T-cell (primary cell): ENCODE data around the gene ZNF556. TPM values are rescaled to one million over a fixed set of nuclear protein-coding genes. Genes with fewer than 3 reads are reported as not detected.

Experiments used
- ATAC-seq, 4 experiments: fragments of 200-7000 bp in 3 of 4; fragments of 150-1000 bp in 1 of 4; cut with Tn5 transposase; replicated peaks in 1 of 4; 1 replicate in 3 of 4; 2 replicates in 1 of 4; pipeline ENCODE4 v1.10.0; 2021; ENCODE audit warnings: moderate library complexity in 3 of 4, mild to moderate bottlenecking in 2 of 4, moderate number of reproducible peaks in 1 of 4
- CTCF ChIA-PET, 2 donors: fragments of 300-600 bp; sonication (Branson Sonifier 250); formaldehyde crosslinking; loops; one replicate each; lab custom pipeline; 2022; ENCODE audit warnings: antibody characterized with exemption in 2 of 2; lab: Charles Lee
- POLR2A ChIA-PET, 2 donors: fragments of 300-600 bp; sonication (Branson Sonifier 250); formaldehyde crosslinking; loops; one replicate each; lab custom pipeline; 2022; ENCODE audit warnings: antibody characterized with exemption in 2 of 2; lab: Charles Lee
- DNase-seq, 35 experiments: peaks; one replicate each; pipeline versions ENCODE4 v3.0.0 to v3.0.0-alpha.2; 2013 to 2023
- H3K27ac ChIP-seq: one replicate; pipeline ENCODE4 v1.5.1; 2013; ENCODE audit warnings: low read length
- H3K27me3 ChIP-seq, 2 experiments: replicated peaks in 1 of 2; 1 replicate in 1 of 2; 2 replicates in 1 of 2; pipeline versions ENCODE4 v1.6.1 to v1.7.0; 2013; ENCODE audit warnings: low read length in 1 of 2, mixed read lengths in 1 of 2; ENCODE audit not compliant: control insufficient read depth in 2 of 2, insufficient read depth in 2 of 2; ENCODE audit errors: extremely low read depth in 1 of 2
- H3K36me3 ChIP-seq, 2 donors: 1 replicate in 1 of 2; 2 replicates in 1 of 2; pipeline versions ENCODE4 v1.6.1 to v1.7.0; 2013; ENCODE audit warnings: low read length in 1 of 2; ENCODE audit not compliant: control insufficient read depth in 2 of 2, insufficient read depth in 1 of 2; ENCODE audit errors: extremely low read depth in 1 of 2
- H3K4me1 ChIP-seq, 2 experiments: 1 replicate in 1 of 2; 2 replicates in 1 of 2; pipeline versions ENCODE4 v1.6.1 to v1.7.0; 2013; ENCODE audit warnings: low read length in 2 of 2, mixed read lengths in 1 of 2; ENCODE audit not compliant: insufficient read depth in 2 of 2, control insufficient read depth in 1 of 2; ENCODE audit errors: extremely low read depth in 1 of 2
- H3K4me3 ChIP-seq, 2 donors: 1 replicate in 1 of 2; 2 replicates in 1 of 2; pipeline versions ENCODE4 v1.5.1 to v1.7.0; 2013; ENCODE audit warnings: mild to moderate bottlenecking in 2 of 2, low read length in 1 of 2, moderate library complexity in 1 of 2; ENCODE audit not compliant: control insufficient read depth in 1 of 2; ENCODE audit errors: extremely low read depth in 1 of 2
- H3K9me3 ChIP-seq: 2 replicates; pipeline ENCODE4 v1.7.0; 2013
- H3K27ac Mint-ChIP-seq, 2 donors: one replicate each; pipeline ENCODE4 v1.8.0; 2020 to 2021; ENCODE audit warnings: mild to moderate bottlenecking in 2 of 2, mixed read lengths in 2 of 2
- H3K27me3 Mint-ChIP-seq, 2 donors: one replicate each; pipeline ENCODE4 v1.8.0; 2021 to 2022; ENCODE audit warnings: mixed read lengths in 2 of 2
- H3K36me3 Mint-ChIP-seq: one replicate; pipeline ENCODE4 v1.8.0; 2021; ENCODE audit warnings: mixed read lengths
- H3K4me1 Mint-ChIP-seq, 3 donors: one replicate each; pipeline ENCODE4 v1.8.0; 2020 to 2022; ENCODE audit warnings: mixed read lengths in 3 of 3, mild to moderate bottlenecking in 1 of 3
- H3K4me3 Mint-ChIP-seq, 3 donors: one replicate each; pipeline ENCODE4 v1.8.0; 2020 to 2022; ENCODE audit warnings: mild to moderate bottlenecking in 3 of 3, mixed read lengths in 3 of 3, moderate library complexity in 3 of 3
- H3K9me3 Mint-ChIP-seq, 3 donors: one replicate each; pipeline ENCODE4 v1.8.0; 2020 to 2022; ENCODE audit warnings: mixed read lengths in 3 of 3
- WGBS: methylation state at CpG from one replicate; pipeline ENCODE4 v1.1.5; 2013; ENCODE audit warnings: missing lambda C conversion rate; ENCODE audit not compliant: insufficient coverage; 5-methylcytosine and 5-hydroxymethylcytosine counted together
- total RNA-seq, 35 experiments: library from RNA in 6 of 35; stranded (reverse) in 6 of 35; fragments of 120-200 nt in 1 of 35; gene quantifications; one replicate each; pipeline versions ENCODE4 v1.2.1 to v1.2.4 and lab custom pipeline; 2013 to 2026

Gene ZNF556
- total RNA-seq, 5 donors from 2014 or later (not counting 1 experiment from before 2014, with no cell fraction given) = not detected

DNA sequence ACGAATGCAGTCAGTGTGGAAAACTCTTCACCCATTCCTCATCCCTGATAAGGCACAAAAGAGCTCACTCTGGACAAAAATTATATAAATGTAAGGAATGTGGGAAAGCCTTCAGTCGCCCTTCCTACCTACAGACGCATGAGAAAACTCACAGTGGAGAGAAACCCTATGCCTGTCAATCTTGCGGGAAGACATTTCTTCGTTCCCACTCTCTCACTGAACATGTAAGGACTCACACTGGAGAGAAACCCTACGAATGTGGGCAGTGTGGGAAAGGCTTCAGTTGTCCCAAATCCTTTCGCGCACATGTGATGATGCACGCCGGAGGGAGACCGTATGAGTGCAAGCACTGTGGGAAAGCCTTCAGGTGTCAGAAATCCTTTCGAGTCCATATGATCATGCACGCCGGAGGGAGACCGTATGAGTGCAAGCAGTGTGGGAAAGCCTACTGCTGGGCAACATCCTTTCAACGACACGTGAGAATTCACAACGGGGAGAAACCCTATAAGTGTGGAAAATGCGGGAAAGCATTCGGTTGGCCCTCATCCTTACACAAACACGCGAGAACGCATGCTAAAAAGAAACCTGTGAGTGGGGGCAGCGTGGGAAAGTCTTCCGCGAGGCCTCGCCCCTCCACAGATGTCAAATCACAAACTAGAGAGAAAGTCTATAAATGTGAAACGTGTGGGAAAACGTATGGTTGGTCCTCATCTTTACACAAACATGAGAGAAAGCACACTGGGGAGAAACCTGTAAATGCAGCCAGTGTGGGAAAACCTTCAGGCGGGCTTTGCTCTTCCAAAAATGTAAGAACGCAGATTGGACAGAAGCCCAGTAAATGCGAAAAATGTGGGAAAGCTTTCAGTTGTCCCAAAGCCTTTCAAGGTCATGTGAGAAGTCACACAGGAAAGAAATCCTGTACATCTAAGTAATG lies 10.5 kb downstream of the ZNF556 start:
- no peak overlapping the region for H3K4me3 ChIP-seq
- no peak for ATAC-seq
- ChIA-PET POLR2A (interaction anchor here in 1 of 2 donors (0.7 kb wide), 1 partner anchor 409 kb away, joined by 4 read pairs; no protein-coding TSS in a partner anchor), CTCF (no interaction called here)
- H3K4me3 Mint-ChIP-seq = no peak overlapping the region
- no peaks in the 10 kb centered on the region for H3K36me3 ChIP-seq
- no peaks in the 10 kb centered on the region for H3K4me1 Mint-ChIP-seq
- no peak for DNase-seq
- H3K9me3 ChIP-seq = peaks cover 5% of the 10 kb centered on the region
- H3K27me3 ChIP-seq = peaks cover 0 to 13% of the 10 kb centered on the region in 2 experiments
- WGBS = 92% methylated on average over 12 of the region's 32 CpGs
- peaks cover 0 to 19% (median 10%) of the 10 kb centered on the region in 3 donors for H3K9me3 Mint-ChIP-seq
- H3K4me1 ChIP-seq = no peaks in the 10 kb centered on the region
- no peak overlapping the region for H3K27ac Mint-ChIP-seq
- H3K27ac ChIP-seq = no peak overlapping the region
- H3K36me3 Mint-ChIP-seq = no peaks in the 10 kb centered on the region
- H3K27me3 Mint-ChIP-seq = no peaks in the 10 kb centered on the region

DNA sequence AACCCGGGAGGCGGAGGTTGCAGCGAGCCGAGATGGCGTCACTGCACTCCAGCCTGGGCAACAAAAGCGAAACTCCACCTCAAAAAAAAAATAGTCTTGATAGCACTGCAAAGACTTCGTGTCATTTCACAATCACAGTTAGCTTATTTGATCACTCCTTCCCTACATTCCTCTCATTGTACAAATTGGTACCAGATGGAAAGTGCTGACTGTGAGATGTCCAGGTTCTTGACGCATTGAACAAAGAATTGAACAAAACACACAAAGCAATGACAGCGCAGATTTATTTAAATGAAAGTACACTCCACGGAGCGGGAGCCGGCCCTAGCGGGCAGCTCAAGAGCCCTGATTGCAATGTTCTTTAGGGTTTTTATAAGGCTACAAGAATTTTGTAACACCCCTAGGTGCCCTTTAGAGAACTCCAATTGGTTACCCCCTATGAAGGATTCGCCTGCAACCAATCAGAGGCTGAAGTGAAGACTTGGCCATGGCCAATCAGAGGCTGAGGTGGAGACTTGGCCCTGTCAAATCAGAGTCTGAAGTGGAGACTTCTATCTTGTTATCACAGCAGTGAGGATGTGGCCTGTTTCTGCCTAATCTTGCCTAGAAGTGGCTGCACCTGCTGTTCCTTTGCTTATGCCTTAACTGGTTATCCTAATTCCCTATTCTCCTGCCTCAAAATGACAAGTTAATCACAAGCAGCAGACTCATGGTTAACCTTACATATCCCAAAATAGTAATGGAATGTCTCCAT lies 16.7 kb downstream of the ZNF556 start:
- no peak overlapping the region for H3K4me3 ChIP-seq
- H3K27ac Mint-ChIP-seq = no peak overlapping the region
- H3K4me3 Mint-ChIP-seq = no peak overlapping the region
- peaks cover 0 to 11% of the 10 kb centered on the region in 2 experiments for H3K4me1 ChIP-seq
- CTCF ChIA-PET = no interaction called here
- H3K36me3 ChIP-seq = no peaks in the 10 kb centered on the region
- peaks cover 0 to 13% of the 10 kb centered on the region in 2 experiments for H3K27me3 ChIP-seq
- POLR2A ChIA-PET = no interaction called here
- H3K36me3 Mint-ChIP-seq = no peaks in the 10 kb centered on the region
- no peak for ATAC-seq
- H3K4me1 Mint-ChIP-seq = peaks cover 5 to 8% (median 7%) of the 10 kb centered on the region in 3 donors
- no peaks in the 10 kb centered on the region for H3K27me3 Mint-ChIP-seq
- peaks cover 0 to 4% (median 4%) of the 10 kb centered on the region in 3 donors for H3K9me3 Mint-ChIP-seq
- no peaks in the 10 kb centered on the region for H3K9me3 ChIP-seq
- 78% methylated on average over 2 of the region's 14 CpGs for WGBS
- H3K27ac ChIP-seq = no peak overlapping the region
- DNase-seq = no peak

DNA sequence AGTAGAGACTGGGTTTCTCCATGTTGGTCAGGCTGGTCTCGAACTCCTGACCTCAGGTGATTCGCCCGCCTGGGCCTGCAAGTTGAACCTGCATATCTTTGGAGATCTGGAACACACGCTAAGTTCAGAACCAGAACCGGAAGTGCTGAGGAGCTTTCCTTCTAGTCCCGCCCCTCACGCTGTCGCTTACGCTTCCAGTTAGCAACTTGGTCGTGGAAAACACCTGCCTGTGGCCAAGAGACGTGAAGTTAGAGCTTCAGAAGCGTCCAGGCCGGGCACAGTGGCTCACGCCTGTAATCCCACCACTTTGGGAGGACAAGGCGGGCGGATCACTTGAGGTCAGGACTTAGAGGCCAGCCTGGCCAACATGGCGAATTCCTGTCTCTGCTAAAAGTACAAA lies 18.6 kb downstream of the ZNF556 start:
- ATAC-seq = no peak
- peaks cover 0 to 13% of the 10 kb centered on the region in 2 experiments for H3K4me1 ChIP-seq
- peaks cover 0 to 9% of the 10 kb centered on the region in 2 experiments for H3K27me3 ChIP-seq
- Mint-ChIP-seq H3K27ac (no peak overlapping the region), H3K27me3 (no peaks in the 10 kb centered on the region), H3K4me3 (no peak overlapping the region), H3K9me3 (no peaks in the 10 kb centered on the region), H3K4me1 (peaks cover 5 to 10% (median 7%) of the 10 kb centered on the region in 3 donors), H3K36me3 (no peaks in the 10 kb centered on the region)
- no peaks in the 10 kb centered on the region for H3K9me3 ChIP-seq
- CTCF ChIA-PET = no interaction called here
- 85% methylated on average over 17 of the region's 17 CpGs for WGBS
- POLR2A ChIA-PET = no interaction called here
- no peak overlapping the region for H3K4me3 ChIP-seq
- no peak for DNase-seq
- H3K27ac ChIP-seq = no peak overlapping the region
- H3K36me3 ChIP-seq = no peaks in the 10 kb centered on the region

- ChIA-PET CTCF (interaction anchor here (1.1 to 1.5 kb wide), 2 partner anchors 13 to 853 kb away, joined by 3 to 6 read pairs; partner anchors contain the start of gene ZNF57 (in 1 of the 2)), POLR2A (interaction anchor here in 1 of 2 donors (0.5 kb wide), 1 partner anchor 376 kb away, joined by 3 read pairs; no protein-coding TSS in a partner anchor)
- DNase-seq (peak in 1 of 35 experiments; percentile 51), ATAC-seq (peak in 1 of 4 experiments; percentile 26)
- H3K27me3 Mint-ChIP-seq = no peaks in the 10 kb centered on the region
- no peaks in the 10 kb centered on the region for H3K9me3 ChIP-seq
- H3K4me1 Mint-ChIP-seq = peaks cover 5 to 10% (median 7%) of the 10 kb centered on the region in 3 donors
- peaks cover 0 to 13% of the 10 kb centered on the region in 2 experiments for H3K4me1 ChIP-seq
- H3K27ac ChIP-seq = no peak overlapping the region
- H3K27ac Mint-ChIP-seq = no peak overlapping the region
- H3K4me3 Mint-ChIP-seq = peak overlapping the region in 1 of 3 donors; percentile 62
- WGBS = 45% methylated on average over 5 of the region's 9 CpGs
- no peaks in the 10 kb centered on the region for H3K36me3 ChIP-seq
- H3K27me3 ChIP-seq = no peaks in the 10 kb centered on the region
- H3K36me3 Mint-ChIP-seq = no peaks in the 10 kb centered on the region
- H3K9me3 Mint-ChIP-seq = no peaks in the 10 kb centered on the region
- no peak overlapping the region for H3K4me3 ChIP-seq
Observed at GRCh38 chr19:2887391-2887914, 20.3 kb downstream of the ZNF556 start.

GRCh38 chr19:2888731-2889224 lies 21.6 kb downstream of the ZNF556 start:
- Histone ChIP-seq H3K36me3 (no peaks in the 10 kb centered on the region), H3K4me3 (peak overlapping the region in 1 of 2 donors; percentile 46), H3K27me3 (peaks cover 0 to 3% of the 10 kb centered on the region in 2 experiments), H3K27ac (peak overlapping the region; percentile 41), H3K9me3 (no peaks in the 10 kb centered on the region), H3K4me1 (peaks cover 0 to 13% of the 10 kb centered on the region in 2 experiments)
- DNase-seq (peak; percentile 6 to 83 (median 57)), ATAC-seq (peak; percentile 61 to 91 (median 78))
- no peaks in the 10 kb centered on the region for H3K27me3 Mint-ChIP-seq
- H3K27ac Mint-ChIP-seq = peak overlapping the region in 1 of 2 donors; percentile 43
- H3K36me3 Mint-ChIP-seq = no peaks in the 10 kb centered on the region
- ChIA-PET POLR2A (no interaction called here), CTCF (interaction anchor here in 1 of 2 donors (0.7 kb wide), 1 partner anchor 1896 kb away, joined by 4 read pairs; no protein-coding TSS in a partner anchor)
- H3K4me3 Mint-ChIP-seq = peak overlapping the region; percentile 9 to 62 (median 45)
- 62% methylated on average over 25 of the region's 37 CpGs for WGBS
- H3K4me1 Mint-ChIP-seq = peaks cover 5 to 10% (median 7%) of the 10 kb centered on the region in 3 donors
- H3K9me3 Mint-ChIP-seq = no peaks in the 10 kb centered on the region
